ENCODE data around the gene CTSZ. TPM values are rescaled to one million over a fixed set of nuclear protein-coding genes. Genes with fewer than 3 reads are reported as not detected.
A peak's percentile ranks its signal among the peaks of the same experiment; 100 is the strongest.

Gene CTSZ
- total RNA-seq, 3 donors from 2014 or later: 135 to 238 (median 181) TPM

GRCh38 chr20:59047938-59048680, 41.1 kb upstream of the CTSZ start:
- no peaks in the 10 kb centered on the region for H3K36me3 ChIP-seq
- DNase-seq (ENCODE audit: low spot score in 2 of 2): no peak
- TF ChIP-seq POLR2A (IDR thresholded peaks at IDR 0.05): no peak
- TF ChIP-seq POLR2AphosphoS5 (IDR thresholded peaks at IDR 0.05): no peak
- TF ChIP-seq, protein P1, sequence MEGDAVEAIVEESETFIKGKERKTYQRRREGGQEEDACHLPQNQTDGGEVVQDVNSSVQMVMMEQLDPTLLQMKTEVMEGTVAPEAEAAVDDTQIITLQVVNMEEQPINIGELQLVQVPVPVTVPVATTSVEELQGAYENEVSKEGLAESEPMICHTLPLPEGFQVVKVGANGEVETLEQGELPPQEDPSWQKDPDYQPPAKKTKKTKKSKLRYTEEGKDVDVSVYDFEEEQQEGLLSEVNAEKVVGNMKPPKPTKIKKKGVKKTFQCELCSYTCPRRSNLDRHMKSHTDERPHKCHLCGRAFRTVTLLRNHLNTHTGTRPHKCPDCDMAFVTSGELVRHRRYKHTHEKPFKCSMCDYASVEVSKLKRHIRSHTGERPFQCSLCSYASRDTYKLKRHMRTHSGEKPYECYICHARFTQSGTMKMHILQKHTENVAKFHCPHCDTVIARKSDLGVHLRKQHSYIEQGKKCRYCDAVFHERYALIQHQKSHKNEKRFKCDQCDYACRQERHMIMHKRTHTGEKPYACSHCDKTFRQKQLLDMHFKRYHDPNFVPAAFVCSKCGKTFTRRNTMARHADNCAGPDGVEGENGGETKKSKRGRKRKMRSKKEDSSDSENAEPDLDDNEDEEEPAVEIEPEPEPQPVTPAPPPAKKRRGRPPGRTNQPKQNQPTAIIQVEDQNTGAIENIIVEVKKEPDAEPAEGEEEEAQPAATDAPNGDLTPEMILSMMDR (IDR thresholded peaks at IDR 0.05): no peak
- no peaks in the 10 kb centered on the region for H3K4me1 ChIP-seq
- H3K9me3 ChIP-seq: no peaks in the 10 kb centered on the region
- H3K27me3 ChIP-seq: no peaks in the 10 kb centered on the region
- intact Hi-C loops (cut with DNase I; ENCODE audit: low total_unique reads): no loop called here
- H3K27ac ChIP-seq: no peak overlapping the region
- no peak overlapping the region for H3K4me3 ChIP-seq

- no peak for TF ChIP-seq POLR2A (IDR thresholded peaks at IDR 0.05)
- TF ChIP-seq, protein P1 (IDR thresholded peaks at IDR 0.05): no peak
- no peak for TF ChIP-seq POLR2AphosphoS5 (IDR thresholded peaks at IDR 0.05)
- intact Hi-C loops (cut with DNase I; ENCODE audit: low total_unique reads): no loop called here
- Histone ChIP-seq H3K27ac (no peak overlapping the region), H3K36me3 (no peaks in the 10 kb centered on the region), H3K27me3 (no peaks in the 10 kb centered on the region), H3K9me3 (no peaks in the 10 kb centered on the region), H3K4me3 (no peak overlapping the region), H3K4me1 (peaks cover 0 to 1% of the 10 kb centered on the region in 2 donors)
- no peak for DNase-seq (ENCODE audit: low spot score in 2 of 2)
These were observed 39.8 kb upstream of the CTSZ start for GRCh38 chr20:59046862-59047261.

DNA sequence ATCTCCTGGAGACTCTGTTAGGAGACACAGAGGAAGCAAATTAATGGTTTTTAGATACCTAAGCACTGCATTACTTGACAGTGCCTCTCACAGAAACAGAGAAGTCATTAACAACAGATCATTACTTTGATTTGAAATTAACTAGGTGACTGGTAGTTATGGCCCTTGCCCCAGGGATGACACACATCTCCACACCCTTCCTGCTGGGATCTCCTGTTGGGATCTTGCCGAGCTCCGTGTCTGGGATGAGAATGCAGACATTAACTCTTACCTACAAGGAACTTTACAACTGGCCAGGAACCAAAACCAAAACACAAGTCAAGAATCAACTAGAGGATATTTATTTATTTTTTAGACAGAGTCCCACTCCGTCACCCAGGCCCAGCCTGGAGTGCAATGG, 37.7 kb upstream of the CTSZ start:
- TF ChIP-seq POLR2AphosphoS5 (IDR thresholded peaks at IDR 0.05): no peak
- TF ChIP-seq, protein P1 (IDR thresholded peaks at IDR 0.05): no peak
- TF ChIP-seq POLR2A (IDR thresholded peaks at IDR 0.05): no peak
- no peaks in the 10 kb centered on the region for H3K27me3 ChIP-seq
- DNase-seq (ENCODE audit: low spot score in 2 of 2): no peak
- no peaks in the 10 kb centered on the region for H3K36me3 ChIP-seq
- intact Hi-C loops (cut with DNase I; ENCODE audit: low total_unique reads): loop anchor here (5.0 kb wide), 1 partner anchor 62 kb away; the partner anchor contains the start of gene NELFCD
- no peaks in the 10 kb centered on the region for H3K9me3 ChIP-seq
- H3K4me1 ChIP-seq: peaks cover 0 to 4% of the 10 kb centered on the region in 2 donors
- no peak overlapping the region for H3K4me3 ChIP-seq
- no peak overlapping the region for H3K27ac ChIP-seq

DNA sequence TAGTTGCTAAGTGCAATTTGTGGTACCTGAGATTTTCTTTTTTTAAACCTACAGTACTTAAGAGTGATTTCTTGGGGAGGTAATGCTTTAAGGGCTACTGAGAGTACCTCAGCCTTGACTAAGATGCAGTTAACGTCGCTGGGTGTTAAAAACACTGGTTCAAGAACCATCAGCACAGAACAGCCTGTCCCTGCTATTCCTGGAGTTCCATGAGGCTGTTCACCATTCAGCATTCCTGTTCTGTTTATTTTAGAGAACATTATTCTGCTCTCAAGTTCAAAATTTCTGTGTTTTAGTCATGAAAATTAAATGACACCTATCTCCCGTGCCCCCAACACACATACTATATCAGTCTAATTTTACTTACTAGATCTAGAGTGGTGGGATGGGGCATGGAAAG, 37.2 kb upstream of the CTSZ start:
- Histone ChIP-seq H3K9me3 (no peaks in the 10 kb centered on the region), H3K27ac (peak overlapping the region in 1 of 2 donors; percentile 90), H3K4me1 (peaks cover 0 to 4% of the 10 kb centered on the region in 2 donors), H3K27me3 (no peaks in the 10 kb centered on the region), H3K4me3 (no peak overlapping the region), H3K36me3 (no peaks in the 10 kb centered on the region)
- intact Hi-C loops (cut with DNase I; ENCODE audit: low total_unique reads): loop anchor here (5.0 kb wide), 1 partner anchor 62 kb away; the partner anchor contains the start of gene NELFCD
- TF ChIP-seq, protein P1 (IDR thresholded peaks at IDR 0.05): no peak
- TF ChIP-seq POLR2A (IDR thresholded peaks at IDR 0.05) (no peak), POLR2AphosphoS5 (IDR thresholded peaks at IDR 0.05) (no peak)
- DNase-seq (ENCODE audit: low spot score in 2 of 2): no peak

DNA sequence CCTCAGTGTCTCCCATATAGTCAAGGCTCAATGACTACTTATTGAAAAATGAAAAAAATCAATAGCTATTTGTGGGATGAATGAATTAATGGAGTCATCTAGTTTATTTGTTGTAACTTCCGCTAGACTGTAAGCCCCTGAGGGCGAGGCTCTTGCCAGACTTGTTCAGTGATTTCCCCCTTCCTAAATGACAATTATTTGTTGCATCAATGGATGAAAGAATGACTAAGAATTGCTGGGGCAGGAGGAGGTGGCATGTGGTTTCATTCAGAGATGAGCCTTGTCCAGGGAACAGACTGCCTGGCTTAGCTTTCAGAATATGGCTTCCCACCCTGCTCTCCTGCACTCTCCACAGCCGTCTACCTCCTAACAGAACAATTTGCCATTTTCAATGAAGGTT, 36.6 kb upstream of the CTSZ start:
- peak overlapping the region; percentile 90 for H3K27ac ChIP-seq
- H3K9me3 ChIP-seq: no peaks in the 10 kb centered on the region
- intact Hi-C loops (cut with DNase I; ENCODE audit: low total_unique reads): loop anchor here (5.0 kb wide), 1 partner anchor 61 kb away; the partner anchor contains the start of gene NELFCD
- no peak for DNase-seq (ENCODE audit: low spot score in 2 of 2)
- peak in 1 of 3 donors; percentile 10 for TF ChIP-seq POLR2AphosphoS5 (IDR thresholded peaks at IDR 0.05)
- no peak for TF ChIP-seq POLR2A (IDR thresholded peaks at IDR 0.05)
- TF ChIP-seq, protein P1 (IDR thresholded peaks at IDR 0.05): no peak
- no peaks in the 10 kb centered on the region for H3K36me3 ChIP-seq
- H3K4me3 ChIP-seq: no peak overlapping the region
- no peaks in the 10 kb centered on the region for H3K27me3 ChIP-seq
- H3K4me1 ChIP-seq: peaks cover 0 to 4% of the 10 kb centered on the region in 2 donors
